Fibroblast of lung (primary cell): Measurements from ENCODE around the gene KLHL10. TPM values are rescaled to one million over a fixed set of nuclear protein-coding genes. Genes with fewer than 3 reads are reported as not detected.
"Not testable (repeated sequence)": the region's sequence is repeated elsewhere in the genome, so short reads cannot be mapped to it uniquely, and the experiment has no call there.

ENCODE experiments used
- DNase-seq, 2 donors: peaks; one replicate each; pipeline versions ENCODE4 v3.0.0 to v3.0.0-alpha.2; 2010; ENCODE audit warnings: low read depth in 2 of 2
- H2AFZ ChIP-seq: 2 replicates; pipeline ENCODE4 v1.5.1; 2012; ENCODE audit warnings: low read length, control low read depth, inconsistent platforms
- H3K27ac ChIP-seq: 2 replicates; pipeline ENCODE4 v1.5.1; 2011; ENCODE audit warnings: low read length, control low read depth; ENCODE audit not compliant: insufficient read depth
- H3K27me3 ChIP-seq: 2 replicates; pipeline ENCODE4 v1.5.1; 2011; ENCODE audit warnings: mild to moderate bottlenecking, low read length; ENCODE audit not compliant: control insufficient read depth, insufficient read depth
- H3K36me3 ChIP-seq: 2 replicates; pipeline ENCODE4 v1.5.1; 2011; ENCODE audit warnings: low read length; ENCODE audit not compliant: control insufficient read depth, insufficient read depth
- H3K4me1 ChIP-seq: 2 replicates; pipeline ENCODE4 v1.5.1; 2011; ENCODE audit warnings: low read length; ENCODE audit not compliant: control insufficient read depth, insufficient read depth; ENCODE audit errors: extremely low read depth
- H3K4me2 ChIP-seq: 2 replicates; pipeline ENCODE4 v1.5.1; 2011; ENCODE audit warnings: low read length, control low read depth; ENCODE audit not compliant: insufficient read depth; ENCODE audit errors: extremely low read depth
- H3K4me3 ChIP-seq, 4 experiments: fragments of 200-600 bp in 1 of 4; sonication (generic) in 1 of 4; replicated peaks in 1 of 4; 2 replicates each; pipeline ENCODE4 v1.5.1; 2011 to 2016; ENCODE audit warnings: low read length in 4 of 4, low read depth in 3 of 4, mild to moderate bottlenecking in 3 of 4, control low read depth in 2 of 4, inconsistent platforms in 1 of 4, mixed read lengths in 1 of 4; ENCODE audit not compliant: insufficient read depth in 1 of 4; ENCODE audit errors: control extremely low read depth in 1 of 4
- H3K79me2 ChIP-seq: 2 replicates; pipeline ENCODE4 v1.5.1; 2012; ENCODE audit warnings: mild to moderate bottlenecking, low read length, inconsistent platforms; ENCODE audit not compliant: control insufficient read depth, insufficient read depth
- H3K9ac ChIP-seq: 2 replicates; pipeline ENCODE4 v1.5.1; 2011; ENCODE audit warnings: mild to moderate bottlenecking, low read length, control low read depth; ENCODE audit not compliant: insufficient read depth
- H3K9me3 ChIP-seq: 2 replicates; pipeline ENCODE4 v1.5.1; 2012; ENCODE audit warnings: low read depth, low read length; ENCODE audit not compliant: control insufficient read depth, insufficient read depth
- H4K20me1 ChIP-seq: 2 replicates; pipeline ENCODE4 v1.5.1; 2011; ENCODE audit warnings: low read length; ENCODE audit not compliant: control insufficient read depth, insufficient read depth; ENCODE audit errors: extremely low read depth
- CTCF ChIP-seq, 2 donors: IDR thresholded peaks in 1 of 2; conservative IDR thresholded peaks in 1 of 2; 1 replicate in 1 of 2; 2 replicates in 1 of 2; pipeline ENCODE4 v1.5.1; 2011 to 2012; ENCODE audit warnings: low read length in 2 of 2, control low read depth in 1 of 2, inconsistent platforms in 1 of 2, low read depth in 1 of 2, mild to moderate bottlenecking in 1 of 2
- EZH2 ChIP-seq: IDR thresholded peaks from 2 replicates; pipeline ENCODE4 v1.5.1; 2012; ENCODE audit warnings: low read length, control low read depth, mild to moderate bottlenecking; ENCODE audit errors: missing control alignments
- polyA plus RNA-seq, 2 donors: library from polyadenylated mRNA; depleted of rRNA in 1 of 2; stranded (reverse) in 1 of 2; unstranded in 1 of 2; fragments of >200 nt; gene quantifications; 2 replicates each; pipeline ENCODE4 v1.2.1, GENCODE V29; 2011 to 2012; ENCODE audit warnings: missing spikeins in 1 of 2
- total RNA-seq: library from RNA; depleted of rRNA; stranded (reverse); fragments of >200 nt; gene quantifications from 2 replicates; pipeline ENCODE4 v1.2.1, GENCODE V29; 2014

The KLHL10 gene
- total and polyA plus RNA-seq, 2 donors (not counting 1 experiment from before 2014, with no cell fraction given): 0.33 TPM

DNA sequence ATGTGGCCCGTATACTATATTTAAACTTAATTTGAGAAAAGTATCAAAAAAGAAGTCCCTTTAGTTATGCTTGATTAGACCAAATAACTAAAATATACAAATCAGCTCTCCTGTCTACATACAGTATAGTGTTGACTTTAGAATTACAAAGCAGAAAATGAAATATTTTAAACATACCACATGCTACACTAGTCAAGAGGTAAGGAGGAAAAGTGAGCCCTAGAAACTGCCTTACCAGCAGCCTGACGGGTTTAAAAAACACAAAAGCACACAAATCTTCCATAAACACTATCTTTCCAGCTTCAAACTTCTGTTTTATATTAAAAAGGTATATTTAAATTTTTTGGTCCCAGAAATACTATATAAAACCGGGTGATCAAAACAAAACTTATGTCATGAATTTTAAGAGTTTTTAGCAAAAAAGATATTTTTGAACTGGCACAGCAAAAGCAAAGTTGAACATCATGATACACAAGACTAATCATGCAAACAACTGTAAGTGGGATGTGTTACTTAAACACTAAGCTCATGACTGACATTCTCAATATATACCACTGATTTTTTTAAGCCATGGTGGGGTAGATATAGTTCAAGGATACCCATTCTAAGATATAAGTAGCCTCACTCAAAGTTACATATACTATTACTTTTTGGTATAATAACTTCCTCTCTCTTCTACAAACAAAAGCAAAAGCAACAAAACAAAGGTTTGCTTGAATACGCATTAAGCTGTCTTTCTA, 11.8 kb downstream of the KLHL10 start:
- Histone ChIP-seq H3K79me2 (peaks cover 5% of the 10 kb centered on the region), H3K36me3 (peaks cover 5% of the 10 kb centered on the region), H2AFZ (no peak overlapping the region), H3K9me3 (no peaks in the 10 kb centered on the region), H3K9ac (no peak overlapping the region), H4K20me1 (no peaks in the 10 kb centered on the region), H3K4me1 (no peaks in the 10 kb centered on the region), H3K4me3 (no peak overlapping the region), H3K4me2 (no peak overlapping the region), H3K27ac (no peak overlapping the region), H3K27me3 (no peaks in the 10 kb centered on the region)
- no peak for TF ChIP-seq CTCF (conservative IDR thresholded peaks at IDR 0.05 in 1 of 2, IDR thresholded peaks at IDR 0.05 in 1 of 2; ENCODE audit: low read depth in 1 of 2, low read length in 2 of 2)
- TF ChIP-seq EZH2: no peak
- no peak for DNase-seq

GRCh38 chr17:41851382-41851781, 13.8 kb downstream of the KLHL10 start:
- not testable (repeated sequence) for H3K36me3 ChIP-seq, H3K27me3 ChIP-seq, H4K20me1 ChIP-seq, H3K4me1 ChIP-seq, DNase-seq, H3K27ac ChIP-seq, H3K4me3 ChIP-seq, H3K79me2 ChIP-seq, H3K4me2 ChIP-seq, H3K9me3 ChIP-seq, H3K9ac ChIP-seq, H2AFZ ChIP-seq

- Histone ChIP-seq H3K4me1 (peaks cover 2% of the 10 kb centered on the region), H3K4me3 (no peak overlapping the region), H2AFZ (no peak overlapping the region), H4K20me1 (peaks cover 1% of the 10 kb centered on the region), H3K27me3 (no peaks in the 10 kb centered on the region), H3K27ac (no peak overlapping the region), H3K9me3 (no peaks in the 10 kb centered on the region), H3K4me2 (no peak overlapping the region), H3K36me3 (no peaks in the 10 kb centered on the region), H3K9ac (no peak overlapping the region), H3K79me2 (peaks cover 45% of the 10 kb centered on the region)
- DNase-seq: no peak
- TF ChIP-seq CTCF (conservative IDR thresholded peaks at IDR 0.05 in 1 of 2, IDR thresholded peaks at IDR 0.05 in 1 of 2; ENCODE audit: low read depth in 1 of 2, low read length in 2 of 2) (no peak), EZH2 (no peak)
These were observed 22.8 kb downstream of the KLHL10 start for GRCh38 chr17:41860254-41860931.
